ENCODE data around the gene SH3RF2.

DNA sequence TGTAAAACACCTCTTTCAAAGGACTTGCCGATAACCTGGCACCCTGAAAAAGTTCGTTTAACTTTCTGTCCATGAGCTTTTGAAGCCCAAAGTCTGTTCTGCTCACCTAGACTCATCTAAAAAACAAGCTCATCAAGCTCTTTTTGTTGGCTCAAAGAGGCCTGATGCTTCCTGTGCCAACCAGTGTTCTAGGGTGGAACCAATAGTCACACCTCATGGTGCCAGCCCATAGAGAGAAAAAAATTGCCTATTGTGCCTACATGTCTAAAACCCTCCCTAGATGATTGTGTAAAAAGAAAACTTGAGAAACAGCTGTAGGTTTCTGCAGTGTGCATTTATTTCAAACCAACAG, 4.7 kb downstream of the SH3RF2 start:
- TF ChIP-seq CTCF (conservative IDR thresholded peaks at IDR 0.05 in 1 of 2, IDR thresholded peaks at IDR 0.05 in 1 of 2; ENCODE audit: extremely low read depth in 1 of 2, insufficient read depth in 1 of 2, low read depth in 1 of 2, low read length in 2 of 2) (no peak), EZH2 (IDR thresholded peaks at IDR 0.05; ENCODE audit: borderline replicate concordance, low read length) (no peak)
